Measurements from ENCODE around the gene RNGTT.

RNGTT gene

GRCh38 chr6:88641178-88641903 lies 322.1 kb downstream of the RNGTT start:
- no peak for DNase-seq

- no peak for DNase-seq
Measured at GRCh38 chr6:88637761-88638545, 325.5 kb downstream of the RNGTT start.

- no peak for DNase-seq
Measured at GRCh38 chr6:88636871-88637270, 326.5 kb downstream of the RNGTT start.

GRCh38 chr6:88633782-88634181 lies 329.6 kb downstream of the RNGTT start:
- no peak for DNase-seq

GRCh38 chr6:88631830-88632229 lies 331.6 kb downstream of the RNGTT start:
- no peak for DNase-seq

- no peak for DNase-seq
Measured at GRCh38 chr6:88629838-88630494, 333.5 kb downstream of the RNGTT start.

- no peak for DNase-seq
Measured at GRCh38 chr6:88626460-88626859, 337.0 kb downstream of the RNGTT start.

- DNase-seq = no peak
Measured at GRCh38 chr6:88623531-88623930, 339.9 kb downstream of the RNGTT start.

GRCh38 chr6:88619951-88620350 lies 343.5 kb downstream of the RNGTT start:
- no peak for DNase-seq

- DNase-seq = no peak
Measured at GRCh38 chr6:88616380-88616779, 347.0 kb downstream of the RNGTT start.

GRCh38 chr6:88614316-88614877 lies 349.0 kb downstream of the RNGTT start:
- no peak for DNase-seq

- no peak for DNase-seq
Measured at GRCh38 chr6:88612631-88613030, 350.8 kb downstream of the RNGTT start.

- DNase-seq = no peak
Measured at GRCh38 chr6:88611721-88612120, 351.7 kb downstream of the RNGTT start.

GRCh38 chr6:88609983-88610382 lies 353.4 kb downstream of the RNGTT start:
- DNase-seq = no peak

- DNase-seq = no peak
Measured at GRCh38 chr6:88605271-88605670, 358.1 kb downstream of the RNGTT start.

GRCh38 chr6:88599571-88599970 lies 363.8 kb downstream of the RNGTT start:
- no peak for DNase-seq

GRCh38 chr6:88596801-88597200 lies 366.6 kb downstream of the RNGTT start:
- DNase-seq = no peak

- no peak for DNase-seq
Measured at GRCh38 chr6:88588938-88589337, 374.5 kb downstream of the RNGTT start.

- DNase-seq = no peak
Measured at GRCh38 chr6:88587150-88587520, 376.3 kb downstream of the RNGTT start.

GRCh38 chr6:88586371-88587149 lies 376.9 kb downstream of the RNGTT start:
- no peak for DNase-seq

- no peak for DNase-seq
Measured at GRCh38 chr6:88585276-88585692, 378.1 kb downstream of the RNGTT start.

GRCh38 chr6:88584581-88585275 lies 378.7 kb downstream of the RNGTT start:
- DNase-seq = no peak
